ENCODE measurements around the gene HEATR9. TPM values are rescaled to one million over a fixed set of nuclear protein-coding genes. Genes with fewer than 3 reads are reported as not detected.

Gene HEATR9
- total RNA-seq, 1 donor from 2014 or later, result not detected

DNA sequence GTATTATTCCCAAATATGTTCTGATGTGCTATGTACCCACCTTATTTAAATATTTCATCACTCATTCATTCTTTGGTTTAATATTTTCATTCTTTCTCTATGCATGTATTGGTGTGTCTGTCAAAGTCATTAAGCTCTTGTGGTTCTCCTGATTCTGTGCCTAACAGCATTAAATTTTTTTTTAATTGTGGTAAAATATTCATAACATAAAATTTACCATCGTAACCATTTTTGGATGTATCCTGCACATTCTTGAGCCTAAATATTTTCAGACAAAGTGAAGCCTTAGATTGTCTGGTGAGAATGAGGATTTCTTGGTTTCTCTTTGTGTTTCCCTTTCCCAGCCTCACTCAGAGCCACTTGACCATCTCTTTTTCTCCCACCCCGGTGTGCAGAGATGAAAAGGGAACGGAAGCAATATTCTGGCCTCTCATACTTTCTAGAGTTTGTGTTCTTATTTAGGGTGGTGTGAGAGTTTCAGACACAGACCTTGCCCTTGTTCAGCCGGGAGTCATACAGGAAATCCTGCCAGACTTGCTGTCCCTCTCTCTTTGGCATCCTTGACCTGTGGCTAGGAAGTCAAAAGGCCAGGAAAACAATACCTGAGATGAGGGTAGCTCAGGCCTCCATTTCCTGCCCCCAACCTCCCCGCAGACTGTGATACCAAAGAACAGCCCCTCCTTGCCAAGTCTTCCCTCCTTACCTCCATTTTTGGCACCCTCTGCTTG lies 6.5 kb upstream of the HEATR9 start:
- no peak for DNase-seq (ENCODE audit: low read depth)
- TF ChIP-seq, protein P1, sequence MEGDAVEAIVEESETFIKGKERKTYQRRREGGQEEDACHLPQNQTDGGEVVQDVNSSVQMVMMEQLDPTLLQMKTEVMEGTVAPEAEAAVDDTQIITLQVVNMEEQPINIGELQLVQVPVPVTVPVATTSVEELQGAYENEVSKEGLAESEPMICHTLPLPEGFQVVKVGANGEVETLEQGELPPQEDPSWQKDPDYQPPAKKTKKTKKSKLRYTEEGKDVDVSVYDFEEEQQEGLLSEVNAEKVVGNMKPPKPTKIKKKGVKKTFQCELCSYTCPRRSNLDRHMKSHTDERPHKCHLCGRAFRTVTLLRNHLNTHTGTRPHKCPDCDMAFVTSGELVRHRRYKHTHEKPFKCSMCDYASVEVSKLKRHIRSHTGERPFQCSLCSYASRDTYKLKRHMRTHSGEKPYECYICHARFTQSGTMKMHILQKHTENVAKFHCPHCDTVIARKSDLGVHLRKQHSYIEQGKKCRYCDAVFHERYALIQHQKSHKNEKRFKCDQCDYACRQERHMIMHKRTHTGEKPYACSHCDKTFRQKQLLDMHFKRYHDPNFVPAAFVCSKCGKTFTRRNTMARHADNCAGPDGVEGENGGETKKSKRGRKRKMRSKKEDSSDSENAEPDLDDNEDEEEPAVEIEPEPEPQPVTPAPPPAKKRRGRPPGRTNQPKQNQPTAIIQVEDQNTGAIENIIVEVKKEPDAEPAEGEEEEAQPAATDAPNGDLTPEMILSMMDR (conservative IDR thresholded peaks at IDR 0.05; ENCODE audit: low read depth, low read length), result no peak

DNA sequence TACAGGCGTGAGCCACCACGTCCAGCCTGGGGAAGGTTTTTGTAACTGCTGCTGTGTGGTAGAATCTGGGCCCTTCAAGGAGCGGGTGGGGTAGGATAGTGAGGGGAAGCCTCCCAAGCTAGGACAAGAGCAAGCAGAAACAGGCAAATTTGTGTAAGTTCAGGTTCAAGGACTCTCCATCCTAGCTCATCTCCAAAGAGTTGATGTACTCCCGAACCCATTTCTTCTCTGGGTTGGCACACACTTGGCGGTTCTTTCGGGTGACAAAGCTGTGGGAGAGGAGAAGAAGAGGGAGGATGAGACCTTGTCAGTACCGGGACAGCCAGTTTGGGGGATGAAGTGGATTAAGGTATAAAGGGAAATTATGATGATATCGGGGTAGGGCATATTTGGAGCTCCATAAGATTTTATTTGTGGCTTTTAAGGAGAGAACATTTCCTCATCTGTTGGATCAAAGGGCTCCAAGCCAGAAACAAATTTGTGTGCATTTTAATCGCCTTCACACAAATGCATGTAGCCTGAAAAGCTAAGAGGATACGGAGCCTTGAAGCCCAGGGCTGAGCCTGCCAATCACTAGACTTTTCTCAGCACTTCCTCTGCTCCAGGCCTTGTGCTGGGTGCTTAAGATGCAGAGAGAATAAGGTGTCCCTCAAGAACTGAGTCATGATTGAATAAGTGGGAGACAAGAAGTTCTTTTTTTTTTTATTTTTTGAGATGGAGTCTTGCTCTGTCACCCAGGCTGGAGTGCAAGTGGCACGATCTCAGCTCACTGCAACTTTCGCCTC lies 3.7 kb upstream of the HEATR9 start:
- TF ChIP-seq, protein P1 (conservative IDR thresholded peaks at IDR 0.05; ENCODE audit: low read depth, low read length), result no peak
- no peak for DNase-seq (ENCODE audit: low read depth)
- no peak overlapping the region for H3K4me3 ChIP-seq (ENCODE audit: low read depth, low read length)

More for the DNA sequence above, 6.5 kb upstream of the HEATR9 start:
- H3K4me3 ChIP-seq (ENCODE audit: low read depth, low read length), result no peak overlapping the region

DNA sequence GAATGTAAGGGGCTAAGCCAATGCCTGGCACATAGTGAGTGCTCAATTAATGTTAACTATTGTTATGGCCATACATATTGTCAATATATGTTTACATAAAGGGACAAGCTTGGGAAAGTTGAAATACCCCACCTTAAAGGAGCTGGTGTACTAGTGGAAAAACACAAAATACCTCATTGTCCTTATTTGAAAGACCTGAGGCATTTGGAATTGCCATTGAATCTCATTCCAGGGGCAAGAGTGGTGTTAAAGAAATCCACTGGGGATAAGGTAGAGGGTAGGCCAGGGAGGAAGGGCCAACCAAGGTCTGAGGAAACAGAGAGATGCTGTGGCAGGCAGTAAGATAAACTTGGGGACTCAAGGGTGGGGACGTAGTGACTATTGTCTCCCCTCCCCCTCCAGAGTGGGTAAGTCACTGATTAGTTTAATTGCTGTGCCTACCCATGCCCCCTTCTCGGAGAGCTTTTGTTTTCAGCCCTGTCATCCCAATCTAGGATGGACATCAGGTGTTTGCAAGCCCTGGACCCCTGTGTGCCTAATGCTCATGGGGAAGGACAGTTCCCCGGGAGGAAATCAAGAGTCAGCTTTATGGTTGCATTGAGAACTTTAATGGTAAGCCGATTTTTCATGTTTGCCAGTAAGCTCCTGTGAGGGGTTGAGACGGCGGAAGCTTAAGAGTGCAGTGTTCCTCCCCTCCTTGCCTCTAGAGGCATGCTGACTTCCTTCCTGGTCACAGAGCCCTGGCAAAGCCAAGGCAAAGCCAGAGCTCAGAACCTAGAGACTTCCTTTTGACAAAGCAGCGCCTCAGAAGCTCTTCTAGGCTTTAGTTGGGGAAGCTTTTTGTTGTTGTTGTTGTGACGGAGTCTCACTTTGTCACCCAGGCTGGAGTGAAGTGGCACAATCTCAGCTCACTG lies 2.5 kb upstream of the HEATR9 start:
- H3K4me3 ChIP-seq (ENCODE audit: low read depth, low read length), result no peak overlapping the region
- TF ChIP-seq, protein P1 (conservative IDR thresholded peaks at IDR 0.05; ENCODE audit: low read depth, low read length), result no peak
- no peak for DNase-seq (ENCODE audit: low read depth)

DNA sequence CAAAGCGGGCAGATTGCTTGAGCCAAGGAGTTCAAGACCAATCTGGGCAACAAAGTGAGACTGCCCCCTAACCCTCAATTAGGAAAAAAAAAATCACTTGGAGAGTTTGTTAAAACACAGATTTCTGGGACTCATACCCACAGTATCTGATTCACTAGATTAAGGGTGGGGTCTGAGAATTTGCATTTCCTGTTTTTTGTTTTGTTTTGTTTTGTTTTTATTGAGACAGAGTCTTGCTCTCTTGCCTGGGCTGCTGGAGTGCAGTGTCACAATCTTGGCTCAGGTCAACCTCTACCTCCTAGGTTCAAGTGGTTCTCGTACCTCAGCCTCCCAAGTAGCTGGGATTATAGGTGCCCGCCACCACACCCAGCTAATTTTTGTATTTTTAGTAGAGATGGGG lies 1.1 kb downstream of the HEATR9 start:
- no peak for DNase-seq (ENCODE audit: low read depth)
- no peak overlapping the region for H3K4me3 ChIP-seq (ENCODE audit: low read depth, low read length)
- TF ChIP-seq, protein P1 (conservative IDR thresholded peaks at IDR 0.05; ENCODE audit: low read depth, low read length), result no peak

DNA sequence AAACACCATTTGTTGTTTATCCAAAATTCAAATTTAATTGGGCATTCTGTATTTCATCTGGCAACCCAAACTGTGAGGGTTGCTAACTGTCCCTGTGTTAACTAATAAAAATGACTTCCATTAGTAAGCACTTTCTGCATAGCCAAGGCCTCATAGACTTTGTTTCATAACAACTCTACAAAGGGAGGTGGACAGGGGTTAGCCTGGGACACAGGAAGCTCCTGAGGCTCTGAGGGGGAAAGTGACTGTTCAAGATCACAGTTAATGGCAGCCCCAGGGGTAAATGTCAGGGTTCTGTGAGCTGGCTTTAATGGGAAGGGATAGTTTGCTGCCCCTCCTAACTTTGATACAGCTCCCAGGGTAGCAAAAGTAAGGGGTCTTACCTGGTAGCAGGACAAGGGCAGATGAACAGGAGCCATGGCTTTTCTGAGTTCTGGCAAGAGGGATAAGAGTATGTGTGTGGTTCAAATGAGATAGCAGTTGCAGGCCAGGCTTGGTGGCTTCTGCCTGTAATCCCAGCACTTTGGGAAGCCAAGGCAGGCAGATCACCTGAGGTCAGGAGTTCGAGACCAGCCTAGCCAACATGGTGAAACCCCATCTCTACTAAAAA lies 2.2 kb downstream of the HEATR9 start:
- no peak for DNase-seq (ENCODE audit: low read depth)
- TF ChIP-seq, protein P1 (conservative IDR thresholded peaks at IDR 0.05; ENCODE audit: low read depth, low read length), result no peak
- no peak overlapping the region for H3K4me3 ChIP-seq (ENCODE audit: low read depth, low read length)
